Chondrocyte (in vitro differentiated cells): ENCODE results near the gene RCN1. TPM values are rescaled to one million over a fixed set of nuclear protein-coding genes. Genes with fewer than 3 reads are reported as not detected.

ENCODE experiments used
- DNase-seq: peaks from one replicate; pipeline ENCODE4 v3.0.0; 2021; ENCODE audit warnings: mixed read lengths, low spot score
- H3K27ac Mint-ChIP-seq: one replicate; pipeline ENCODE4 v1.8.0; 2021; ENCODE audit warnings: mild to moderate bottlenecking, moderate library complexity, mixed read lengths; ENCODE audit not compliant: unreplicated experiment
- H3K27me3 Mint-ChIP-seq: 2 replicates; pipeline ENCODE4 v1.8.0; 2021; ENCODE audit warnings: low read depth, mixed read lengths
- H3K36me3 Mint-ChIP-seq: 2 replicates; pipeline ENCODE4 v1.8.0; 2021; ENCODE audit warnings: low read depth, mixed read lengths
- H3K4me1 Mint-ChIP-seq: 2 replicates; pipeline ENCODE4 v1.8.0; 2021; ENCODE audit warnings: low read depth, mild to moderate bottlenecking, mixed read lengths
- H3K4me3 Mint-ChIP-seq: one replicate; pipeline ENCODE4 v1.8.0; 2021; ENCODE audit warnings: mild to moderate bottlenecking, moderate library complexity, mixed read lengths; ENCODE audit not compliant: unreplicated experiment
- H3K9me3 Mint-ChIP-seq: 2 replicates; pipeline ENCODE4 v1.8.0; 2021; ENCODE audit warnings: low read depth, mixed read lengths
- CTCF ChIP-seq: fragments of 200-600 bp; sonication (generic); IDR thresholded peaks from 2 replicates; pipeline ENCODE4 v1.5.0; 2021; ENCODE audit warnings: antibody characterized with exemption, mild to moderate bottlenecking, moderate library complexity
- total RNA-seq: library from RNA; stranded (reverse); gene quantifications from 3 replicates; pipeline ENCODE4 v1.2.1, GENCODE V29; 2021

Gene RCN1
- total RNA-seq, 1 donor from 2014 or later: 232 TPM

DNA sequence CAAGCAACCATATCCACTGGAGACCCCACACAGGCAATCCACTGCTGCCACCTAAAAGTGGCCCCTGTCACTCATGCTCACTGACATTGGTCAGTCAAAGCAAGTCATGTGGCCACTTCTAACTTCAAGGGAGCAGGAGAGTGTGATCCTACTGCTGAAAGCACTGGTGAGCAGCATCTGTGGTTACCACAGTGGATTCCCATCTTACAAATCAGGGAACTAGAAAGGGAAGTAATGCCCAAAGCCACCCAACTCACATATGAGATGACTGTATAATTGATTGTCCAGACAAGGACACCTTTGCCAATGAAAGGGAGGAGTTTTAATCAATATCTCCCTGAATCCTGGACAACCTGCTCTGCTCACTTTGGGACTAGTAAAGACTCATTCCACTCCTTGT lies 17.7 kb downstream of the RCN1 start:
- no peaks in the 10 kb centered on the region for H3K27me3 Mint-ChIP-seq
- no peak for TF ChIP-seq CTCF
- no peak overlapping the region for H3K27ac Mint-ChIP-seq
- no peaks in the 10 kb centered on the region for H3K9me3 Mint-ChIP-seq
- peaks cover 13% of the 10 kb centered on the region for H3K36me3 Mint-ChIP-seq
- no peak overlapping the region for H3K4me3 Mint-ChIP-seq
- no peak for DNase-seq
- H3K4me1 Mint-ChIP-seq: peaks cover 13% of the 10 kb centered on the region

GRCh38 chr11:32109138-32109537 lies 18.3 kb downstream of the RCN1 start:
- Mint-ChIP-seq H3K9me3 (no peaks in the 10 kb centered on the region), H3K27ac (no peak overlapping the region), H3K36me3 (peaks cover 10% of the 10 kb centered on the region), H3K4me3 (no peak overlapping the region), H3K27me3 (no peaks in the 10 kb centered on the region), H3K4me1 (peaks cover 14% of the 10 kb centered on the region)
- no peak for DNase-seq
- no peak for TF ChIP-seq CTCF

DNA sequence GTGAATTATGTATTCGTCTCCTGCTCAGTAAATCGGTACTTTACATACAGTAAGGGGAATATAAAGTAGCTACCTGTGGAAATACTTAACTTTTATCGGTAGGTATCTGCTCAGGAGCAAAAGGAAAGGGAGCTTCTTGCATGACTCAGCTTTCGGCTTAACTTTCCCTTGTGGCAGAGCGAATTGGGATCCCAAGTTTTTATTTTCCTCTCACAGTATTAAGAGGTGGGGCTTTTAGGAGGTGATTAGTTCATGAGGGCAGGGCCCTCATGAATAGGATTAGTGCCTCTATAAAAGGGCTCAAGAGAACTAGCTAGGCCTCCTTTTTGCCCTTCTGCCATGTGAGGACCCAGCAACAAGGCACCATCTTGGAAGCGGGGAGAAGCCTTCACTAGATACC lies 18.7 kb downstream of the RCN1 start:
- DNase-seq: no peak
- H3K27me3 Mint-ChIP-seq: no peaks in the 10 kb centered on the region
- H3K4me1 Mint-ChIP-seq: peaks cover 14% of the 10 kb centered on the region
- no peak for TF ChIP-seq CTCF
- H3K4me3 Mint-ChIP-seq: no peak overlapping the region
- peaks cover 9% of the 10 kb centered on the region for H3K36me3 Mint-ChIP-seq
- H3K9me3 Mint-ChIP-seq: no peaks in the 10 kb centered on the region
- no peak overlapping the region for H3K27ac Mint-ChIP-seq

DNA sequence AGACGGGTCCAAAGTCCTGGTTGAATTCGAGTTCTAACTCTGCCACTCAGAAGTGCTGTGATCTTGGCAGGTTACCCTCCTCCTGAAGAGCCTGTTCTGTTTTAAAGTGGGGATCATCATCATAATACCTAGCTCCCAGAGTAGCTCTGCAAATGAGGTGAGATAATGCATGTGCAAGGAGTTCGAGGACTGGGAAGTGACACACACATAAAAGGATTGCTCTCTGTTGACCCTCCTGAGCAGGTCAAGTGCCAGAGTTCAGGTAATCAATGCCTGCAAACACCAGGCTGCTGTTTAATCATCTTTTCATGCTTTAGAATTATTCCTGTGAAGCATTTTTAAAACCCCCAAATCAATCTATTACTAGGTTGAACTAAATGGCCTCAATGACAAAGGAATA lies 19.9 kb downstream of the RCN1 start:
- H3K36me3 Mint-ChIP-seq: peaks cover 5% of the 10 kb centered on the region
- H3K4me3 Mint-ChIP-seq: no peak overlapping the region
- no peaks in the 10 kb centered on the region for H3K27me3 Mint-ChIP-seq
- TF ChIP-seq CTCF: no peak
- DNase-seq: no peak
- no peaks in the 10 kb centered on the region for H3K9me3 Mint-ChIP-seq
- H3K4me1 Mint-ChIP-seq: peaks cover 14% of the 10 kb centered on the region
- no peak overlapping the region for H3K27ac Mint-ChIP-seq

DNA sequence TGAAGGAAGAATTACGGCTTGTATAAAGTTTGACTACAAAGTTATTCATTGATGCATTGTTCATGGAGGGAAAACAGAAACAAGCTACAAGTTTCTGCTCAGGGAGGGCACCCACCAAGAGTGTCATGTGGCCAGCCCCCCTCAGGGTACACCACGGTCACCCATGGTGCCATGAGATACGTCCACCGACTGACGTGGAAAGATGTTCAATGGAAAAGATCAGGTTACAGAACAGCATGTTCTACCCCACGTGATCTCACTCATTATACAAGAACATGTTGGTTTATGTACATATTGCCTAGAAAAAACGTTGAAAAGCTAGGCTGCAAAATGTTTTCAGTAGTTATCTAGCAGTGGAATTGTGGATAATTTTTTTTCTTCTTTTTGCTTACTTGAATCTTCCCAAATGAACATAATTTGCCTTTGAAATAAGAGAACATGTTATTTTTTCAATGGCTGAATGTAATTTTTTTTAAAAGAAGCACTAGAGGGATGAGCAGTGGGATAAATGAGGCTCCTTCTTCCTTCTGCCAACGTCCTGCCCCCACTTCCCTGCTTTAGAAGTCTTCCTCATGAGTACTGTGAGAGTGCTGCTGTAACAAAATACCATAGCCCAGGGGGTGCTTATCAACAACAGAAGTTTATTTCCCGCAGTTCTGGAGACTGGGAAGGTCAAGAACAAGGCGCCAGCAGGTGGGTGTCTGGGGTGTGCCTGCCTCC lies 22.5 kb downstream of the RCN1 start:
- DNase-seq: no peak
- no peak overlapping the region for H3K27ac Mint-ChIP-seq
- H3K27me3 Mint-ChIP-seq: no peaks in the 10 kb centered on the region
- H3K9me3 Mint-ChIP-seq: no peaks in the 10 kb centered on the region
- H3K36me3 Mint-ChIP-seq: no peaks in the 10 kb centered on the region
- peaks cover 14% of the 10 kb centered on the region for H3K4me1 Mint-ChIP-seq
- TF ChIP-seq CTCF: no peak
- no peak overlapping the region for H3K4me3 Mint-ChIP-seq
